Fibroblast of the conjunctiva (primary cell): ENCODE results near the gene INO80B.
"Not testable (repeated sequence)": the region's sequence is repeated elsewhere in the genome, so short reads cannot be mapped to it uniquely, and the experiment has no call there.

Experiments
- DNase-seq: peaks from one replicate; pipeline ENCODE4 v3.0.0-alpha.2; 2010; ENCODE audit warnings: low read depth

INO80B gene

GRCh38 chr2:74450570-74451190 is 4.2 kb upstream of the INO80B start:
- no peak for DNase-seq

- no peak for DNase-seq
These were observed 2.3 kb downstream of the INO80B start for GRCh38 chr2:74457129-74457548.

- no peak for DNase-seq
These were observed 2.8 kb downstream of the INO80B start for GRCh38 chr2:74457549-74458131.

GRCh38 chr2:74458132-74458937 is 3.4 kb downstream of the INO80B start, which contains the start of gene WBP1:
TSS of gene WBP1 (plus strand) at chr2:74458438. CDS start at chr2:74458603, 165 bp downstream.
- peak; percentile 100 for DNase-seq

GRCh38 chr2:74458938-74459363 is 4.1 kb downstream of the INO80B start:
- DNase-seq = no peak

GRCh38 chr2:74459503-74460118 is 4.7 kb downstream of the INO80B start:
- DNase-seq = not testable (repeated sequence)

- DNase-seq = not testable (repeated sequence)
These were observed 5.3 kb downstream of the INO80B start for GRCh38 chr2:74460187-74460586.

- DNase-seq = no peak
These were observed 6.5 kb downstream of the INO80B start for GRCh38 chr2:74461187-74462053.

- DNase-seq = no peak
These were observed 7.3 kb downstream of the INO80B start for GRCh38 chr2:74462054-74462785.

DNA sequence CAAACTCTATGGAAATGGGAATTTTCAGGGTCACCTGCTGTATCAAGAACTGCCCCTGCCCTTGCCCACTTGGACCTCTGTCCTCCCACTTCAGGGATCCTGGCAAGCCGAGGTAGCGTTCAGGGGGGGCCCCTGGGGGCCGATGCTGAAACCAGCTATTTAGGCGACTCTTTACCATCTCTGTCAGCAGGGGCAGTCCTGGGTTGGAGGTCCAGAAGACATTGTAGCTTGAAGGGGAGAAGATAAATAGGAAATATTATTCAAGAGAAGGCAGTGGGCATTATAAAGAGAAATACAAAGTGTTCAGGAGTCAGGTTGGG is 7.9 kb downstream of the INO80B start:
- DNase-seq = no peak

DNA sequence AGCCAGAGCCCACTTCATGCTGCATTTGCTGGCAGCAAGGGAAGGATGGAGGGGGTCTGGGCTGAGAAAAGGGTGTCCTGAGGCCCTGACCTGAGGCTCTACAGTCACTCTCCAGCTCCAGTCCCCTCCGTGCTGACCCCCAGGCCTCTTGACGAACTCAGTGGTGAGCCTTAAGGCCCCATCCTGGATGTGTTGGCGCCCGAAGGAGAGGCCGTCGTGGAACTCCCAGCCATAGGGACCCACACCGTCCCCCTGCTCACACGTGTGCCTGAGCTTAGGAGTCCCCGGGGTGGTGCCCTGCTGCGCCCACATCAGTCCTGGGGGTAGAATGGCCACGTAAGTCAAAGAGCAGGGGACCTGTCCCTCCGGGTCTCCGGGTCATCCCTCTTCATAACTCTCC is 9.5 kb downstream of the INO80B start:
- DNase-seq = no peak

DNA sequence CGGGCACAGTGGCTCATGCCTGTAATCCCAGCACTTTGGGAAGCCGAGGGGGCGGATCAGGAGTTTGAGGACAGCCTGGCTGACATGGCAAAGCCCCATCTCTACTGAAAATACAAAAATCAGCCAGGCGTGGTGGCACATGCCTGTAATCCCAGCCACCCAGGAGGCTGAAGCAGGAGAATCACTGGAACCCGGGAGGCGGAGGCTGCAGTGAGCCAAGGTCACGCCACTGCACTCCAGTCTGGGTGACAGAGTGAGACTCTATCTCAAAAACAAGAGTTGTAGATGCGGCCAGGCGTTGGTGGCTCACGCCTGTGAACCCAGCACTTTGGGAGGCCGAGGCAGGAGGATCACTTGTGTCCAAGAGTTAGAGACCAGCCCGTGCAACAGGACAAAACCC is 15.9 kb downstream of the INO80B start:
- DNase-seq = not testable (repeated sequence)

DNA sequence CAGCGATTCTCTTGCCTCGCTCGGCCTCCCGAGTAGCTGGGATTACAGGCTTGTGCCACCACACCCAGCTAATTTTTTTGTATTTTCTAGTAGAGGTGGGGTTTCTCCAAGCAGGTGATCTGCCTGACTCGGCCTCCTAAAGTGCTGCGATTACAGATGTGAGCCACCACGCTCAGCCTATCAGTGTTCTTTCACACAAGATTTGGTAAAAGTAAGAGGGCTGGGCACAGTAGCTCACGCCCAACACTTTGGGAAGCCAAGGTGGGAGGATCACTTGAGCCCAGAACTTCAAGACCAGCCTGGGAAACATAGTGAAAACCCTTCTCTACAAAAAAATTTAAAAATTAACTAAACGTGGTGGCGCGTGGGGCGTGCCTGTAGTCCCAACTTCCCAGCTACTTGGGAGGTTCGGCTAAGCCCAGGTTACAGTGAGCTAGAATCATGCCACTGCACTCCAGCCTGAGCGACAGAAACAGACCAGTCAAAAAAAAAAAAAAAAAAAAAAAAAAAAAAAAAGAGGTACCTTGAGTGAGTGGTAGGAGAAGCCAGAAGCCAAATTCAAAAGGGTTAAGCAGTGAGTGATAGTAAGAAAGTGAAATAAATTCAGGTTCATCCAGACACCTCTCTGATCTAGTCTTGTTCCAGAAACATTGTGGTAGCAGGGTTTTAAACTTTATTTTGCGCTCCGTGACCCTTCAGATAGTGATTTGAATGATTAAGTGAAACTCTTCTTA is 16.6 kb downstream of the INO80B start:
- DNase-seq = no peak

DNA sequence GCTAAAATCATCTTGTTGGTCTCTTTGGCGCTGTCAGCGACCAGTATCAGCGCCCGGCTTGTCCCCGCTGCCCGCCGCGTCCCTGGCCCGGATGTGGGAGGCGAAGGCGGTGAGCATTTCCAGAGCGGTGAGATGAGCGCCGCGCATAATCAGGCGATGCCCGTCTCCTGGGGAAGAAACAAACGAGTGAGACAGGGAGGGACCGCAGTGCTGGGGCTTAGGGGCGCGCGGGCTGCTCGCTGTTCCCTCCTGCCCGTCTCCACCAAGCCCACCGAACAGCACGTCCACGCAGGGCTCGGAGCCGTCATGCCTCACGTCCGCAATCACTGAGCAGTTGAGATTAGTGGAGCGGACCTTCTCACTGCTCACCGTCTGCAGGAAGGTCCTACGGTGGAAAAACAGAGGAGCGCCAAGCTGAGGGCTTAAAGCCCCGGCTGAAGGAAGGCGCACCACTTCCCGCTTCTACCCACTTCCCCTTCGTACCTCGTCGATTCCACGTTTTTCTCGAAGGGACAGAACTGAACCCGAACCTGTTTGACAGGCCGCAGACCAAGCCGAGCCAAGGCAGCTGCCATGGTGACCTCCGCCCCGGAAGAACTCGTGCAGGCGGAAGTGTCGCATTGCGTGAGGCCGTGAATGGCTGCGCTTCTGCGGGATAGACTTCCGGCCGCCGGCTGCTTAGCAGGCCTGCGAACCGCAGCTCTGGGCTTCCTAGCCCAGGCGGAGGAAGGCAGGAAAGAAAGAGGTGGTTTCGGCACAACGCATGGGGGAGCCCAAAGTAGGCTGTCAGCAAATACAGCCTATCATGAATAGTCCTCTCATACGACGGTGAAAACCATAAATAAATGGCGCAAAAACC is 17.4 kb downstream of the INO80B start, which contains the start of gene MRPL53:
Gene MRPL53 (minus strand): TSS at position 595 of the 859 bp plus-strand sequence. CDS start 20 bp downstream, at position 575.
- DNase-seq = peak; percentile 85

DNA sequence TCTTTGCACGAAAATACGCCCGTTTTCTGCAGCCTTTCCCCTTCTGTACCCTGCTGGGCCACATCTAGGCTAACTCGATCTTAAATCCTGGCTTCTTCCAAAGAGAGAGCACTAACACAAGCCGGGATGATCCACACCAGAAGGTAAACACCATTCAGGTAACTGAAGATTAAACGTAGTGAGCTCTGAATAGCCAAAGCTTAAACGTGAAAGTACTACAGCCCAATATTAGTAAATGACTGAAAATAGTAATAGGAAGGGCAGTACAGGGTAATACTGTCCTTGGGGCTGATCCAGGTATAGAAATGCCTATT is 18.0 kb downstream of the INO80B start:
- DNase-seq = no peak

DNA sequence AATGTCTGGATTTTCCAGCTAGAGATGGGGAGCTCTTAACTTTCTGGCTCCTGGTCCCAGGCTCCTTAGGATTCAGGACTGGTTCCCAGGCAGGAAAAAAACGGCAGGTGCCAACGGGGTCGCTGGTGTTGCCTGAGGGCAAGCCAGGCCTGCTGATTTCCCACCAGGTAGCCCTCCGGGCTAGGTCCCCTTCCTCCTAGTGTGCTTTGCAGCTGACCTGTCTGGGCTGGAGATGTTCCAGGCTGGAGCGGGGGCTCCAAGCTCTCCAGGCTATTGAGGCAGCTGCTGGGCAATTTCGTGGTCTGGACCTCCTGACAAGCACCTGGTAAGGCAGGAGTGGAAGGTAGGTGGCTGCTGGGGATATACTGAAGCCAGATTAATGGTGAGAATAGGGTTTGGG is 19.6 kb downstream of the INO80B start:
- no peak for DNase-seq

GRCh38 chr2:74474899-74475298 is 20.0 kb downstream of the INO80B start:
- no peak for DNase-seq

GRCh38 chr2:74481431-74481830 is 26.5 kb downstream of the INO80B start:
- DNase-seq = no peak
